K562 (cell line): Measurements from ENCODE around the gene ATP6V1F. TPM values are rescaled to one million over a fixed set of nuclear protein-coding genes. Genes with fewer than 3 reads are reported as not detected.

ENCODE experiments used
- CBX8 ChIP-seq: fragments of 200-600 bp; sonication (generic); IDR thresholded peaks from 2 replicates; pipeline ENCODE4 v1.6.1; 2012; ENCODE audit warnings: borderline replicate concordance, mixed run types, low read depth, mild to moderate bottlenecking, moderate library complexity, mixed read lengths, low read length, control low read depth, inconsistent platforms; ENCODE audit not compliant: poor library complexity, severe bottlenecking; ENCODE audit errors: extremely low read depth
- CCNT2 ChIP-seq: IDR thresholded peaks from 2 replicates; pipeline ENCODE4 v1.6.1; 2011; ENCODE audit warnings: borderline replicate concordance, low read depth, mild to moderate bottlenecking, moderate library complexity, mixed read lengths, low read length; ENCODE audit not compliant: insufficient read length; ENCODE audit errors: extremely low read depth
- SOX6 ChIP-seq: fragments of 450-650 bp; IDR thresholded peaks from 2 replicates; pipeline ENCODE4 v1.6.1; 2014; ENCODE audit warnings: mild to moderate bottlenecking
- TAF1 ChIP-seq: IDR thresholded peaks from 2 replicates; pipeline ENCODE4 v1.6.1; 2011; ENCODE audit warnings: mild to moderate bottlenecking, low read length, moderate library complexity; ENCODE audit not compliant: insufficient read depth, control insufficient read depth, severe bottlenecking; ENCODE audit errors: extremely low read depth
- polyA plus RNA-seq, 8 experiments: library from polyadenylated mRNA; depleted of rRNA in 4 of 8; stranded (reverse) in 5 of 8; unstranded in 3 of 8; fragments of >200 nt; fragmentation: Nextera tagmentation in 2 of 8; fragmentation: Illumina TruSeq in 1 of 8; extraction: Ambion mirVana in 2 of 8; extraction: Trizol in 1 of 8; gene quantifications; 2 replicates each; pipeline versions ENCODE4 v1.2.1 to v1.2.3, GENCODE V29; 2011 to 2014; ENCODE audit warnings: inconsistent platforms in 1 of 8, missing spikeins in 1 of 8
- total RNA-seq, 7 experiments: library from RNA; depleted of rRNA in 6 of 7; stranded (reverse); fragments of >200 nt in 6 of 7; fragmentation: Illumina TruSeq in 2 of 7; extraction: Trizol in 2 of 7; gene quantifications; 2 replicates each; pipeline versions ENCODE4 v1.2.1 to v1.2.3, GENCODE V29; 2011 to 2021; ENCODE audit warnings: low replicate concordance in 1 of 7
- TF ChIP-seq, protein P1 (sequence below), 2 experiments: fragments of 450-650 bp; formaldehyde crosslinking in 1 of 2; IDR thresholded peaks; 2 replicates each; pipeline versions ENCODE4 v1.4.0 to v1.6.1; 2014 to 2020; ENCODE audit warnings: mild to moderate bottlenecking in 2 of 2, borderline replicate concordance in 1 of 2, low read depth in 1 of 2
- TF ChIP-seq, protein P2 (sequence below): fragments of 250-450 bp; sonication (Bioruptor Pico); IDR thresholded peaks from 2 replicates; pipeline ENCODE4 v1.5.0; 2022; ENCODE audit warnings: mild to moderate bottlenecking
- TF ChIP-seq, protein P3 (sequence below): fragments of 450-650 bp; IDR thresholded peaks from one replicate; pipeline ENCODE4 v1.6.1; 2018; ENCODE audit warnings: mild to moderate bottlenecking, moderate library complexity; ENCODE audit not compliant: partially characterized antibody

Gene ATP6V1F
- total and polyA plus RNA-seq, 9 of the 15 experiments (the other 6 are each of a cell fraction or from before 2014, with no cell fraction given) = 206 to 1,123 (median 542) TPM

DNA sequence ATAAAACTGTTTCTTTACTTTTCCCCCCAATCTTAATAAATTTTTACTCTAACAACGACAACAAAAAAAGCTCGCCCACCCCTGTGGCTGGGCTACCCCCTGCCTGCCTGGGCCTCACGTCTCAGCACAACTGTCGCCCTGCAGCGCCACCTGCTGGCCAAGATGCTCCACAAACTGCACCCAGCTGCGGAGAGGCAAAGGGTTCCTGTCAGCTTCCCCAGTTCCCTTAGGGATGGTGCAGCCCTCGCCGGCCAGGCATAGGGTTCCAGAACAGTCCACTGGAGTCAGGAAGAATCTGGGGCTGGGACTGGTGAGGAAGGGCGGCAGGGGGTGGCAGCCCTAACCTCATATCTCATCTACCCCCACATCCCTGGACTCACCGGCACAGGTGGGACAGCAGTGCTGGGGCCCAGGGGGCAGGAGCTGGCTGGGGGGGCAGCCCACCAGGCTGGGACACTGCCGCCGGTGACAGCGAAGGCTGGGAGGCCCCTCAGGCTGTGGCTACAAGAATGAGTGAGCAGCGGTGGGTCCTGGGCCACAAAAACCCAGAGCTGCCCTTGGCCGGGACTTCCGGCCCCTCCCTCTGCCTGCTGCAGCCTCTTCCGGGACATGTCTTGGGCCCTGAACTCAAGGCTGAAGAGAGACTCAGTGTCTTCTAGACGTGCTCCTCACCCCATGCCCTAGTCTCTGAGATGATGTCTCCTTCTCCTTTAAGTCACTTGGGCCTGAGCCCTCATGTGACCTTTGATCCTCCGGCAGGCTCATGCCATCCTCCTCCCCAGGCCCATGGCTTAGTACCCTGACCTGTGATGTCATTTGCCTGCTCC lies 21.2 kb downstream of the ATP6V1F start (continued):
- TF ChIP-seq, protein P1, sequence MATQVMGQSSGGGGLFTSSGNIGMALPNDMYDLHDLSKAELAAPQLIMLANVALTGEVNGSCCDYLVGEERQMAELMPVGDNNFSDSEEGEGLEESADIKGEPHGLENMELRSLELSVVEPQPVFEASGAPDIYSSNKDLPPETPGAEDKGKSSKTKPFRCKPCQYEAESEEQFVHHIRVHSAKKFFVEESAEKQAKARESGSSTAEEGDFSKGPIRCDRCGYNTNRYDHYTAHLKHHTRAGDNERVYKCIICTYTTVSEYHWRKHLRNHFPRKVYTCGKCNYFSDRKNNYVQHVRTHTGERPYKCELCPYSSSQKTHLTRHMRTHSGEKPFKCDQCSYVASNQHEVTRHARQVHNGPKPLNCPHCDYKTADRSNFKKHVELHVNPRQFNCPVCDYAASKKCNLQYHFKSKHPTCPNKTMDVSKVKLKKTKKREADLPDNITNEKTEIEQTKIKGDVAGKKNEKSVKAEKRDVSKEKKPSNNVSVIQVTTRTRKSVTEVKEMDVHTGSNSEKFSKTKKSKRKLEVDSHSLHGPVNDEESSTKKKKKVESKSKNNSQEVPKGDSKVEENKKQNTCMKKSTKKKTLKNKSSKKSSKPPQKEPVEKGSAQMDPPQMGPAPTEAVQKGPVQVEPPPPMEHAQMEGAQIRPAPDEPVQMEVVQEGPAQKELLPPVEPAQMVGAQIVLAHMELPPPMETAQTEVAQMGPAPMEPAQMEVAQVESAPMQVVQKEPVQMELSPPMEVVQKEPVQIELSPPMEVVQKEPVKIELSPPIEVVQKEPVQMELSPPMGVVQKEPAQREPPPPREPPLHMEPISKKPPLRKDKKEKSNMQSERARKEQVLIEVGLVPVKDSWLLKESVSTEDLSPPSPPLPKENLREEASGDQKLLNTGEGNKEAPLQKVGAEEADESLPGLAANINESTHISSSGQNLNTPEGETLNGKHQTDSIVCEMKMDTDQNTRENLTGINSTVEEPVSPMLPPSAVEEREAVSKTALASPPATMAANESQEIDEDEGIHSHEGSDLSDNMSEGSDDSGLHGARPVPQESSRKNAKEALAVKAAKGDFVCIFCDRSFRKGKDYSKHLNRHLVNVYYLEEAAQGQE (IDR thresholded peaks at IDR 0.05; ENCODE audit: borderline replicate concordance) = peak; percentile 78
- TF ChIP-seq, protein P1 (CRISPR knock-in tag; IDR thresholded peaks at IDR 0.05; ENCODE audit: low read depth) = no peak
- TF ChIP-seq, protein P2, sequence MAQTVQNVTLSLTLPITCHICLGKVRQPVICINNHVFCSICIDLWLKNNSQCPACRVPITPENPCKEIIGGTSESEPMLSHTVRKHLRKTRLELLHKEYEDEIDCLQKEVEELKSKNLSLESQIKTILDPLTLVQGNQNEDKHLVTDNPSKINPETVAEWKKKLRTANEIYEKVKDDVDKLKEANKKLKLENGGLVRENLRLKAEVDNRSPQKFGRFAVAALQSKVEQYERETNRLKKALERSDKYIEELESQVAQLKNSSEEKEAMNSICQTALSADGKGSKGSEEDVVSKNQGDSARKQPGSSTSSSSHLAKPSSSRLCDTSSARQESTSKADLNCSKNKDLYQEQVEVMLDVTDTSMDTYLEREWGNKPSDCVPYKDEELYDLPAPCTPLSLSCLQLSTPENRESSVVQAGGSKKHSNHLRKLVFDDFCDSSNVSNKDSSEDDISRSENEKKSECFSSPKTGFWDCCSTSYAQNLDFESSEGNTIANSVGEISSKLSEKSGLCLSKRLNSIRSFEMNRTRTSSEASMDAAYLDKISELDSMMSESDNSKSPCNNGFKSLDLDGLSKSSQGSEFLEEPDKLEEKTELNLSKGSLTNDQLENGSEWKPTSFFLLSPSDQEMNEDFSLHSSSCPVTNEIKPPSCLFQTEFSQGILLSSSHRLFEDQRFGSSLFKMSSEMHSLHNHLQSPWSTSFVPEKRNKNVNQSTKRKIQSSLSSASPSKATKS = no peak
- no peak for TF ChIP-seq SOX6
- TF ChIP-seq CBX8 = no peak
- TF ChIP-seq CCNT2 = no peak
- TF ChIP-seq TAF1 = no peak
- TF ChIP-seq, protein P3, sequence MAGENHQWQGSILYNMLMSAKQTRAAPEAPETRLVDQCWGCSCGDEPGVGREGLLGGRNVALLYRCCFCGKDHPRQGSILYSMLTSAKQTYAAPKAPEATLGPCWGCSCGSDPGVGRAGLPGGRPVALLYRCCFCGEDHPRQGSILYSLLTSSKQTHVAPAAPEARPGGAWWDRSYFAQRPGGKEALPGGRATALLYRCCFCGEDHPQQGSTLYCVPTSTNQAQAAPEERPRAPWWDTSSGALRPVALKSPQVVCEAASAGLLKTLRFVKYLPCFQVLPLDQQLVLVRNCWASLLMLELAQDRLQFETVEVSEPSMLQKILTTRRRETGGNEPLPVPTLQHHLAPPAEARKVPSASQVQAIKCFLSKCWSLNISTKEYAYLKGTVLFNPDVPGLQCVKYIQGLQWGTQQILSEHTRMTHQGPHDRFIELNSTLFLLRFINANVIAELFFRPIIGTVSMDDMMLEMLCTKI = no peak
